Upper lobe of right lung (tissue), 1 donor: Measurements from ENCODE around the gene COIL. TPM values are rescaled to one million over a fixed set of nuclear protein-coding genes. Genes with fewer than 3 reads are reported as not detected.

ENCODE experiments used
- ATAC-seq: fragments of 200-7000 bp; cut with Tn5 transposase; one replicate; pipeline ENCODE4 v1.9.1; 2020; ENCODE audit warnings: mild to moderate bottlenecking, moderate library complexity
- DNase-seq: peaks from one replicate; pipeline ENCODE4 v3.0.0-alpha.2; 2020
- H3K27ac ChIP-seq: fragments of 200-600 bp; one replicate; pipeline ENCODE4 v1.8.0; 2022
- H3K27me3 ChIP-seq: fragments of 200-600 bp; one replicate; pipeline ENCODE4 v1.8.0; 2022; ENCODE audit warnings: mild to moderate bottlenecking
- H3K36me3 ChIP-seq: fragments of 200-600 bp; one replicate; pipeline ENCODE4 v1.8.0; 2022
- H3K4me1 ChIP-seq: fragments of 200-600 bp; one replicate; pipeline ENCODE4 v1.8.0; 2022
- H3K4me3 ChIP-seq: fragments of 200-600 bp; one replicate; pipeline ENCODE4 v1.8.0; 2022; ENCODE audit warnings: mild to moderate bottlenecking
- H3K9me3 ChIP-seq: fragments of 200-600 bp; one replicate; pipeline ENCODE4 v1.8.0; 2022
- intact Hi-C: fragments of 100-400 bp; cut with DNase I; formaldehyde crosslinking; loops from one replicate; pipeline ENCODE4 v1.11.0; 2022
- total RNA-seq: library from RNA; stranded (reverse); fragmentation: NEBNext Ultra II Directional; extraction: Animal tissue kit (Norgen Biotek cat#: 25700); gene quantifications from one replicate; pipeline ENCODE4 v1.2.1, GENCODE V29; 2021
- TF ChIP-seq, protein P1 (sequence below): fragments of 200-600 bp; IDR thresholded peaks from one replicate; pipeline ENCODE4 v1.8.0; 2022; ENCODE audit warnings: antibody characterized with exemption
- donor health status: DM: no; HTN: yes; CAD: no; lungs with severe emphysema.

COIL gene
- total RNA-seq, 1 donor from 2014 or later = 13.3 TPM

- H3K27me3 ChIP-seq = no peaks in the 10 kb centered on the region
- peak overlapping the region; percentile 1 for H3K27ac ChIP-seq
- ATAC-seq = peak; percentile 88
These were observed 33.4 kb upstream of the COIL start for GRCh38 chr17:56994009-56994792.

GRCh38 chr17:56992364-56992763 lies 31.5 kb upstream of the COIL start:
- ATAC-seq (no peak), DNase-seq (no peak)
- H3K27me3 ChIP-seq = no peaks in the 10 kb centered on the region
- no peaks in the 10 kb centered on the region for H3K4me1 ChIP-seq
- peaks cover 84% of the 10 kb centered on the region for H3K36me3 ChIP-seq
- TF ChIP-seq, protein P1, sequence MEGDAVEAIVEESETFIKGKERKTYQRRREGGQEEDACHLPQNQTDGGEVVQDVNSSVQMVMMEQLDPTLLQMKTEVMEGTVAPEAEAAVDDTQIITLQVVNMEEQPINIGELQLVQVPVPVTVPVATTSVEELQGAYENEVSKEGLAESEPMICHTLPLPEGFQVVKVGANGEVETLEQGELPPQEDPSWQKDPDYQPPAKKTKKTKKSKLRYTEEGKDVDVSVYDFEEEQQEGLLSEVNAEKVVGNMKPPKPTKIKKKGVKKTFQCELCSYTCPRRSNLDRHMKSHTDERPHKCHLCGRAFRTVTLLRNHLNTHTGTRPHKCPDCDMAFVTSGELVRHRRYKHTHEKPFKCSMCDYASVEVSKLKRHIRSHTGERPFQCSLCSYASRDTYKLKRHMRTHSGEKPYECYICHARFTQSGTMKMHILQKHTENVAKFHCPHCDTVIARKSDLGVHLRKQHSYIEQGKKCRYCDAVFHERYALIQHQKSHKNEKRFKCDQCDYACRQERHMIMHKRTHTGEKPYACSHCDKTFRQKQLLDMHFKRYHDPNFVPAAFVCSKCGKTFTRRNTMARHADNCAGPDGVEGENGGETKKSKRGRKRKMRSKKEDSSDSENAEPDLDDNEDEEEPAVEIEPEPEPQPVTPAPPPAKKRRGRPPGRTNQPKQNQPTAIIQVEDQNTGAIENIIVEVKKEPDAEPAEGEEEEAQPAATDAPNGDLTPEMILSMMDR = no peak
- H3K9me3 ChIP-seq = no peaks in the 10 kb centered on the region
- H3K4me3 ChIP-seq = no peak overlapping the region
- no peak overlapping the region for H3K27ac ChIP-seq
- intact Hi-C loops = no loop called here

More at GRCh38 chr17:56994009-56994792, 33.4 kb upstream of the COIL start:
- no peak for DNase-seq
- no peak overlapping the region for H3K4me3 ChIP-seq
- H3K9me3 ChIP-seq = no peaks in the 10 kb centered on the region
- peaks cover 85% of the 10 kb centered on the region for H3K36me3 ChIP-seq
- intact Hi-C loops = no loop called here
- no peaks in the 10 kb centered on the region for H3K4me1 ChIP-seq
- TF ChIP-seq, protein P1 = no peak

DNA sequence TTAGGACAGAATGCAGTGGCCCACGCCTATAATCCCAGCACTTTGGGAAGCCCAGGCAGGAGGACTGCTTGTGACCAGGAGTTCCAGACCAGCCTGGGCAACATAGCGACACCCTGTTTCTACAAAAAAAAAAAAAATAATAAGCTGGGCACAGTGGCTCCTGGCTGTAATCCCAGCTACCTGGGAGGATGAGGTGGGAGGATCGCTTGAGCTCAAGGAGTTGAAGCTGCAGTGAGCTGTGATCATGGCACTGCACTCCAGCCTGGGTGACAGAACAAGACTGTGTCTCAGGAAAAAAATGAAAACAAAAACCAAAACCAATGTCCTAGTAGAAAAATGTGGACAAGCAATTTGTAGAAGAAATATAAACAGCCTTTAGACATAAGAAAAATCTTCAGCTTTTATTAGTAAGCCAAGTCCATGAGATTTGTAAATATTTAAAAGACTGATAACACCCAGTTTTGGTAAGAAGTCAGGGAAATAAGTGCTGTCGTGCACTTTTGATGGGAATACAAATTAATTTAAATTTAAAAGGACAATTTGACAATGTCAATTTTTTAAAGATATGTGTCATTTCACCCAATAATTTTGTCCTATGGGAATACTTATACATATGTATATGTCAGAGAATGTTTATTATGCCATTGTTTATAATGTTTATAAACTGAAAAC lies 28.2 kb upstream of the COIL start:
- ATAC-seq (no peak), DNase-seq (no peak)
- Histone ChIP-seq H3K27me3 (no peaks in the 10 kb centered on the region), H3K36me3 (peaks cover 67% of the 10 kb centered on the region), H3K4me1 (no peaks in the 10 kb centered on the region), H3K9me3 (no peaks in the 10 kb centered on the region), H3K27ac (no peak overlapping the region), H3K4me3 (no peak overlapping the region)
- TF ChIP-seq, protein P1 = no peak
- intact Hi-C loops = no loop called here

DNA sequence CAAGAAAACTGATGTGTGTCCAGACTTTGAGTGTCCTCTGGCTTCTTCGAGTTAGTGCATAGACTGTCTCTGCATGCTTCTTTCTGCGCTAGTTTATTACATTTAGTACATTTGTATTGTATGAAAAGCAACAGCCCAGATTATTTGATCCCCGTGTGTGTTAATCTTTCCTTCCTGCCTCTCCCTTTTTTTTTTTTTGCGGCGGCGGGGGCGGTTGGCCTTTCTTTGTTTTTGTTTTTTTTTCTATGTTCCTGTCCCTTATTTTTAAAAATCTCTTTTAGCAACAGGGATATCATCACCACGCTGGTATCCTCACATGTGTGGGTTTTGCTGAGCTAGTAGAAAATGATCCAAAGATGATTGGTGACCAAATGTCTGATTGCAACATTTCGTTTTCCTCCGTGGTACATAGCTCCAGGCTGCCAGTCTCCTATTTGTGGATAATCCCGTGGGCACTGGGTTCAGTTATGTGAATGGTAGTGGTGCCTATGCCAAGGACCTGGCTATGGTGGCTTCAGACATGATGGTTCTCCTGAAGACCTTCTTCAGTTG lies 26.5 kb upstream of the COIL start:
- Histone ChIP-seq H3K27ac (no peak overlapping the region), H3K9me3 (no peaks in the 10 kb centered on the region), H3K4me3 (no peak overlapping the region), H3K4me1 (no peaks in the 10 kb centered on the region), H3K27me3 (no peaks in the 10 kb centered on the region), H3K36me3 (peaks cover 54% of the 10 kb centered on the region)
- ATAC-seq = no peak
- no peak for DNase-seq
- intact Hi-C loops = no loop called here
- TF ChIP-seq, protein P1 = no peak

DNA sequence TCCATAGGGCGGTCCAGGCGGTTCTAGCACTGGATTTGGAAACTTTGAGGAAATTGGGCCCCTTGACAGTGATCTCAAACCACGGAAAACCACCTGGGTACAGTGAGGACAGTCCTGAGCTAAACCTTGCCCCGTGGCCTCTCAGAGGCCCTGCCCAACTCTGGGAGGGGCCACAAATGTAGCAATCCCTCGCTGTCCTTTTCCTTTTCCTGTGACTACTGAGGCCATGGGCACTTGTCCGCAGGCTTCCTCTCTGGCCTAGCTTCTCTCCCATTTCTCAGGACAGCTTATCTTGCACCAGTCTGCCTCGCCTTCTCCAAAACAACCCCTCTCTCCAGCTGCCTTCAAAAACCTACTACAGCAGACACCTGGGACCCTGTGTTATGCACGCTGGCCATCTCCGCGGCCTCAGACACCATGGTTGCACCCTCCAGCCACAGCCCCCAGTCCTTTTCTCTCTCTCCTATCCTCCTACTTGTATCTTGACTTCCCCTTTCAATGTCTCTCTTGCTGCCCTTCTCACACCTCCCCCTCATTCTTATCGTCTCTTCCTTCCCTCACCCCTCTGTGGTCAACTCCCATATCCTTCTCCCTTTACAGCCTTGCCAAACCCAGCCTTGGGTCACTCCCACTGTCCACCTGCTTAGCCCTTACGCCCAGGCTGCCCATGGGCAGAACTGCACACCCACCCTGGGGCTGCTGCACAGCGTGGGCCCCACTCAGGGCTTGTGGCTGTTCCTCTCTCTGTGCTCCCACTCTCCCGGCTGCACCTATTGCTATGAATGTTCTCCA lies 24.7 kb upstream of the COIL start:
- intact Hi-C loops = no loop called here
- ATAC-seq (peak; percentile 89), DNase-seq (peak; percentile 73)
- H3K27me3 ChIP-seq = no peaks in the 10 kb centered on the region
- H3K27ac ChIP-seq = peak overlapping the region; percentile 17
- peaks cover 39% of the 10 kb centered on the region for H3K36me3 ChIP-seq
- H3K4me1 ChIP-seq = no peaks in the 10 kb centered on the region
- no peak overlapping the region for H3K4me3 ChIP-seq
- H3K9me3 ChIP-seq = no peaks in the 10 kb centered on the region
- TF ChIP-seq, protein P1 = no peak
